HG03196 (cell line): Measurements from ENCODE around the gene GZMM.
A peak's percentile ranks its signal among the peaks of the same experiment; 100 is the strongest.

Source experiments
- ATAC-seq: cut with Tn5 transposase; IDR thresholded peaks from one replicate; pipeline ENCODE4 v1.9.1; 2021; ENCODE audit not compliant: unreplicated experiment

GZMM gene

DNA sequence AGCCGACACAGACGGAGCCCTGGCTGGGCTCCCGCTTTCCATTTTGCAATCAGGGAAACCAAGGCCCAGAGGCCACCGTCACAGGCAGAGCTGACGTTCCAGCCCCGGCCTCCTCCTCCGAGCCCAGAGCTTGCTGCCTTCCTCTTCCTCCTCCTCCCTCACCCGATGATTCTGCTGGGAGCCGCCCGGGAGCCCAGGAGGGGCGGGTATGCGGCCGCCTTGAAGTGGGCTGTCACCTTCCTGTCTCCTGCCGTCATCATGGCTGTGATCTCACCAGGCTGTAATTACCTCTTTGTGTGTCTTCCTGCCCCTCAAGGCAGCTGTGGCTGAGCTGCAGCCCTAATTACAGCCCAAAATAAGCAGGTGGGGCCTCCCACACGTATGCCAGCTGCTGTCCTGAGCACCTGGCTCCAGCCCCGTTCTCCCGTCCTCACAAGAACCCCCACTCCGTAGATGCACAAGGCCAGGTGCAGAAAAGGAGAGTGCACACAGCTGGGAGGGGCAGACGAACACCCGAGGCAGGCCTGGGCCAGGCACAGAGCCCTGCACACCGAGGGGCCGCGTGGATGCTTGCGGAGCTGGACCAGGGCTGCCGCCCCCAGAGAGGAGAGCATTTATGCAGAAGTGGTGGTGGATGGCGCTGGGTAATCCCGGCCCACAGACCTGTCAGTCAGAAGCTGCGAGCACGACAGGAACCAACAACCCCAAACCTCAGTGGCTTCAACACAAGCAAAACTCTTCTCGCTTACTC lies 32.6 kb upstream of the GZMM start:
- no peak for ATAC-seq

GRCh38 chr19:512547-513365 lies 31.1 kb upstream of the GZMM start:
- no peak for ATAC-seq

- ATAC-seq, result no peak
These were observed 30.3 kb upstream of the GZMM start for GRCh38 chr19:513368-514165.

GRCh38 chr19:514166-514663 lies 29.6 kb upstream of the GZMM start:
- ATAC-seq, result no peak

- ATAC-seq, result no peak
These were observed 25.9 kb upstream of the GZMM start for GRCh38 chr19:517721-518597.

DNA sequence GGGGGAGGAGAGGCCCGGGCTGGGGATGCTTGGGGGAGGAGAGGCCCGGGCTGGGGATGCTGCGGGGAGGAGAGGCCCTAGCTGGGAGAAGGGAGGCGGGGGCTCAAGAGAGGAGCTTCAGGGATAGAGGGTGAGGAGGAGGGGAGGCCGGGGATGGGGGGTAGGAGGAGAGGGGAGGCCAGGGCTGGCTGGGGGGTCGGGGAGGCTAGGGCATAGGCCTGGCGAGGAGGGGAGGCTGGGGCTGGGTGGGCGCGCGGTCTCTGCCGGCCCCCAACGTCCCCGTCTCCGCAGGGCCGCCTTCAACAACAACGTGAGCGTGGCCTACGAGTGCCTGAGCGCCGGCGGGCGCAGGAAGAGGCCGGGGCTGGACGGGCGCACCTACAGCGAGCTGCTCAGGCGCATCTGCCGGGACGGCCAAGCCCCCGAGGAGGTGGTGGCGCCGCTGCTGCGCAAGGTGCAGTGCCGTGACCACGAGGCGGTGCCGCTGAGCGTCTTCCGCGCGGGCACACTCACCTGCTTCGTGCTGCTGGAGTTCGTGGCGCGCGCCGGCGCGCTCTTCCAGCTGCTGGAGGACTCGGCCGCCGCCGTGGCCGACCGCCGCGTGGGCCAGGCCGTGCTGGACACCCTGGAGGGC lies 25.1 kb upstream of the GZMM start:
- ATAC-seq, result no peak

- ATAC-seq, result no peak
These were observed 24.4 kb upstream of the GZMM start for GRCh38 chr19:519449-519865.

- ATAC-seq, result no peak
These were observed 21.1 kb upstream of the GZMM start for GRCh38 chr19:522726-523125.

- ATAC-seq, result no peak
These were observed 19.7 kb upstream of the GZMM start for GRCh38 chr19:524062-524674.

- no peak for ATAC-seq
These were observed 18.8 kb upstream of the GZMM start for GRCh38 chr19:525029-525428.

DNA sequence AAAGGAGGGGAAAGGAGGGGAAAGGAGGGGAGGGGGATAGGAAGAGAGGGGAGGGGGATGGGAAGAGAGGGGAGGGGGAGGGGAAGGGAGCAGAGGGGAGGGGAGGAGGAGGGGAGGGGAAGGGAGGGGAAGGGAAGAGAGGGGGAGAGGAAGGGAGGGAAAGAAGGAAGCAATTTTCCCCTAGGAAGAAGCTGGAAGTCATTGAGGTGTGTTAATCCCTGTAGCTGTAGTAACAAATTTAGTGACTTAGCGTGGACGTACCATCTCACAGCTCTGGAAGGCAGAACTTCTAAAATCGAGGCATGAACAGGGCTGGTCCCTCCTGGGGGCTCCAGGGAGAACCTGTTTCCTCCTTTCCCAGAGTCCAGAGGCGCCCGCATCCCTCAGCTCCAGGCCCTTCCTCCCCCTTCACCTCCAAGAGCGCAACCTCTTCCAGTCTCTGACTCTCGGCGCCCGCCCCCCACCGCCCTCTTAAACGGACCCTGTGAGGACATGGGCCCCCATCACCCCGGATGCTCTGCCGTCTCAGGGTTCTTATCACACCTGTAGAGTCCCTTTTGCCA lies 17.9 kb upstream of the GZMM start:
- no peak for ATAC-seq

GRCh38 chr19:530134-531008 lies 13.5 kb upstream of the GZMM start:
- ATAC-seq, result no peak

DNA sequence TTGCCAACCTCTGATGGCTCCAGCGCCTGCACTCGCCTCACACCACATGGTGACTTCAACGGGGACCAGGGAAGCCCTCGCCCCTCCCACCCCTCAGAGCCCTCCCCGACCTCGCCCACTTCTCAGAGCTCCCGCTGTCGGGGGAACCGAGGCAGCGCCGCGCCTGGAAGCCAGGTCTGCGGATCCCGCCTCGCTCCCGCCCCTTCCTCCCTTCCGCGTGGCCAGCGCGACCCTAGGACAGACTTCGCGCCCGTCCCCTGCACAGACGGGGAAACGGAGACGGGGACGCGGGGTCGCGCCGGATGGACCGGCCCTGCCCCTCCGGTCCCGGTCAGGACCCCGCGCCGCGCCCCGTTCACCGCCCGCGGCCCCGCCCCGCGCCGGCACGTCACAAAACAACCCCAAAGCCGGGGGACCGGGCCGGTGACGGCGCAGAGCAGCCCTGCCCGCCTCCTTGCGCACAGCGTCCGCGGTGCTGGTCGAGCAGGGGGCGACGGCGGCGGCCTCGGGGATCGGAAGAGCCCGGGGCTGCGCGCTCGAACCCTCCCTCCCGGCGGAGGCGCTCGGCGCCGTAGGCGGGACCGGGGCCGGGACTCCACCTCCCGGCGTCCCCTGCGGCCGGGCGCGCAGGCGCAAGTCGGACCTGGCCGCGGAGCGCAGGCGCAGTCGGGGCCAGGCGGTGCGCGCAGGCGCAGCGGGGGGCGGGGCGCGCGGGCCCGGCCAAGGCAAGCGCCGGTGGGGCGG lies 12.7 kb upstream of the GZMM start:
- ATAC-seq, result peak; percentile 51

GRCh38 chr19:531753-532560 lies 11.9 kb upstream of the GZMM start, which contains the start of gene CDC34:
Gene CDC34, plus strand, starts transcription at chr19:531760. Its CDS starts 172 bp downstream, at chr19:531932.
- ATAC-seq, result no peak

DNA sequence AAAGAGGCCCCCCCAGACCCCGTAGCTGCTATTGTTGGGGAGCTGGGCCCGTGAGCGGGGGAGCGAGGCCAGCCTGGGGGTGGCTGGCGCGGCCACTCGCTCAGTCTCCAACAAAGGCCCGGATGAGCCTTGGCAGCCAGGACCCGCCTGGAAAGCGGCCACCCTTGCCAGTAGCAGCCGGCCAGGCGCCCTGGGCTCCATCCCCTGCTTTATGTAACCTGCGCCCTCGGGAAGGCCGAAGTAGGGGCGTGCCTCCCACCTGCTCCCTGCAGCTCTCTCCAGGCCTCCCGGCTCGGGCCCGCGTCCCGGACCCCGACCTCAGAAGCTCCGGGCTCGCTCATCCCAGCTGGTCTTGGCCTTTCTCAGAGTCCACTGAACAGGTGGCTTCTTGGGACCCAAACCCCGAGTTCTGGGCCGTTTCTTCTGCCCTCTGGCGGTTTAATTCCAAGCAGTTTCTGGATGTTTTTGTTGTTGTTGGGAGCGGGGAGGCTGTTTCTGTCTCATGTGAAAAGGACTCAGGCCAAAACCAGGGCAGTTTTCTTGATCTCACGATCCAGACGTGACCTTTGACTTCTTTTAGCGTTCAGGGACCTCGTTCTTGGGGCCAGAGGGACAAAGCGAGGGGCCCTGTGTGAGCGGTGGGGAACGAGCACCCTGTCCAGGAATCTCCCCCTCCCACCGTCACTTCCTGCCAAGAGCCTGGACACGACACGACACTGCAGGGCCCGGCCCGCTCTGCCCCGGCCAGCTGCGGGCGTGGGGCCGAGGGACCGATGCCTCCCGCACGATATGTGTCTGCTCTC lies 11.1 kb upstream of the GZMM start:
- no peak for ATAC-seq
